A549 treated with RU486 at 1 μM for 4 hours (cell line): ENCODE results near the gene PCYT1B. TPM values are rescaled to one million over a fixed set of nuclear protein-coding genes. Genes with fewer than 3 reads are reported as not detected.

ENCODE experiments used
- total RNA-seq: library from RNA; stranded (reverse); fragments of 200-300 nt; extraction: Qiagen RNA extraction; gene quantifications from 5 replicates; pipeline ENCODE4 v1.2.3, GENCODE V29; 2022; ENCODE audit warnings: low read depth

Gene PCYT1B
- not detected in 5 replicates for total RNA-seq

DNA sequence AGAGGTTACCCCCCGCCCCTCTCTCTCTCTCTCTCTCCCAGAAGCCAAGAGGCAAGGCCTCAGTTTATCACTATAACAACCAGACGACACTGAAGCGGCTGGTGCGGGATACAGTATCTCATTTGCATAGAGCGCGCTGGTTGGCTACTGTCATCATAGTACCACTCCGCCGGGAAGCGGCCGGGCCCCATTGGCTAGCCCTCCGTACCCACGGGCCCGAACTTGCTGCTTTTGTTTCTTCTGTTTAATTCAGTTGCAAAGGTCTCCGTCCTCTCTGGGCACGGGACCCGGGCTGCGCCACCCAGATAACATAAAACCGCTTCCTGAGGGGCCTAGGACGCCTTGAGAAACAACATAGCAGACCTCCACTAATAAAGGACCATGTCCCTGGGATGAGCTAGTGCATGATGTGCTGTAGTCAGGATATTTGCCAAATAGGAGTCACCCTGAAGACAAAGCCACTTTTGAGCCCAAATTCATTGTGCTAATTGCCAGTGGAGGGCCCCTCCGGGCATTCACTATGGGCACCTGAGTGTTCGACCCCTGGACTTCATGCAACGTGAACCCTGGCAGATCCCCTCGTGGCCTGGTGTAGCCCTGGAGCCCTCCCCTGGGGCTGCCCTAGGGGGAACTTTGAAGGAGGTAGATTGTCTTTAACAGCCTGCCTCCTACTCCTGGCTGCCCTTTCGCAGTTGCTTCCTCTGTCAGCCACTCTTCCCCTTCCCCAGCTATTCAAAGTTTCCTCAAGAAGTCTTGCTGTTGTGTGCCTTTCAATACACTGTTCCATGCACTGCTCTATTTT lies at the start of gene PCYT1B:
Gene PCYT1B (minus strand): TSS at position 91 of the 802 bp plus-strand sequence. CDS start 242 bp downstream, outside the sequence.

DNA sequence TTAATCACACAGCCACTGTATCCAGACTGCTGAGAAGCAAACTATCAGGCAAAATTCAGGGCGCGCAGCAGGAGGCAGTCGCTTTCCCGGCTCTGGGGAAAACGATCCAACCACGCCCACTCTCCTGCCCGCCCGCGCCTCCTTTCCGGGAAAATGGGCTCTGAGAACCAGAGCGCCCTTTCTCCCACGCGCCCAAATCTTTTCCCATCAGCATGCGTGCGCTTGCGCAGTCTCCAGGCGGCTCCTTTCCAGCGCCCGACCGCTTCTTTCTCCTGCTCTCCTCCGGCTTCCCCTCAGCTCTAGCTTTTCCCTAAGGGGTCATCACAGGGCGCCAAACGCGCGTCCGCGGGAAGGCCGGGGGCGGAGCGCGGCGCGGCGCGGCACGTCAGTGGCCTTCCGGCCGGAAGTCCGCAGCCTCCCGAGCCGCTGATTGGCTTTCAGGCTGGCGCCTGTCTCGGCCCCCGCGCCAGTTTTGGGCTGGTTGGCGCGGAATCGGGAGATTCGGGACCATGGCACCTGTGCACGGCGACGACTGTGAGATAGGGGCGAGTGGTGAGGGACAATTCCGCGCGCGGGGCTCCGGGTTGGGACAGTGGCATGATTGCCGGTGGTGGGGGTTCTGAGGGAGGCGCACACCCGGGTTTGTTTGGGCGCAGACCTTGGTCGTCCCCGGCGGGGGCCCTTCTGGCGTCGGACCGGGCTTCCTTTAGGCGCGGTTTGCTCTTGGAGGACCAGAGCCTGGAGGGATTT lies 46.5 kb upstream of the PCYT1B start, which contains the start of gene POLA1:
Gene POLA1 (plus strand): TSS at position 466 of the 750 bp plus-strand sequence. CDS start 44 bp downstream, at position 510.

Other genes starting within 250 kb of the PCYT1B start
- 3.7 to 6.8 TPM (median 5.6 TPM) in 5 replicates for gene PDK3, start 182.1 kb downstream of the PCYT1B start, total RNA-seq
- 8.8 to 13.2 TPM (median 12.4 TPM) in 5 replicates for gene POLA1, start 46.6 kb upstream of the PCYT1B start, total RNA-seq